Measurements from ENCODE around the gene IRF7. TPM values are rescaled to one million over a fixed set of nuclear protein-coding genes. Genes with fewer than 3 reads are reported as not detected.

IRF7 gene
- total RNA-seq, 1 donor from 2014 or later, result 10.2 TPM

- H3K36me3 Mint-ChIP-seq (ENCODE audit: low read depth), result peaks cover 8% of the 10 kb centered on the region
- no peaks in the 10 kb centered on the region for H3K4me1 Mint-ChIP-seq
- H3K4me3 Mint-ChIP-seq, result no peak overlapping the region
- H3K9me3 Mint-ChIP-seq, result no peaks in the 10 kb centered on the region
- no peak for TF ChIP-seq CTCF (conservative IDR thresholded peaks at IDR 0.05)
- no peaks in the 10 kb centered on the region for H3K27me3 Mint-ChIP-seq (ENCODE audit: low read depth)
- H3K27ac Mint-ChIP-seq (ENCODE audit: unreplicated experiment), result peak overlapping the region; percentile 71
- no peak for DNase-seq (ENCODE audit: low read depth, low spot score)
Observed at GRCh38 chr11:596374-596773, 19.4 kb downstream of the IRF7 start.

- DNase-seq (ENCODE audit: low read depth, low spot score), result no peak
Observed at GRCh38 chr11:595400-595799, 20.4 kb downstream of the IRF7 start.

GRCh38 chr11:593347-593746 is 22.4 kb downstream of the IRF7 start:
- no peaks in the 10 kb centered on the region for H3K4me1 Mint-ChIP-seq
- H3K27ac Mint-ChIP-seq (ENCODE audit: unreplicated experiment), result peak overlapping the region; percentile 4
- H3K27me3 Mint-ChIP-seq (ENCODE audit: low read depth), result no peaks in the 10 kb centered on the region
- no peaks in the 10 kb centered on the region for H3K9me3 Mint-ChIP-seq
- H3K36me3 Mint-ChIP-seq (ENCODE audit: low read depth), result peaks cover 13% of the 10 kb centered on the region
- no peak for DNase-seq (ENCODE audit: low read depth, low spot score)
- no peak overlapping the region for H3K4me3 Mint-ChIP-seq
- TF ChIP-seq CTCF (conservative IDR thresholded peaks at IDR 0.05), result no peak

More at GRCh38 chr11:595400-595799, 20.4 kb downstream of the IRF7 start:
- Mint-ChIP-seq H3K4me1 (no peaks in the 10 kb centered on the region), H3K36me3 (ENCODE audit: low read depth) (peaks cover 7% of the 10 kb centered on the region), H3K9me3 (no peaks in the 10 kb centered on the region), H3K27ac (ENCODE audit: unreplicated experiment) (no peak overlapping the region), H3K4me3 (no peak overlapping the region), H3K27me3 (ENCODE audit: low read depth) (no peaks in the 10 kb centered on the region)
- no peak for TF ChIP-seq CTCF (conservative IDR thresholded peaks at IDR 0.05)

GRCh38 chr11:592918-593317 is 22.8 kb downstream of the IRF7 start:
- Mint-ChIP-seq H3K4me1 (no peaks in the 10 kb centered on the region), H3K9me3 (no peaks in the 10 kb centered on the region), H3K4me3 (no peak overlapping the region), H3K27ac (ENCODE audit: unreplicated experiment) (peak overlapping the region; percentile 4), H3K27me3 (ENCODE audit: low read depth) (no peaks in the 10 kb centered on the region), H3K36me3 (ENCODE audit: low read depth) (peaks cover 13% of the 10 kb centered on the region)
- TF ChIP-seq CTCF (conservative IDR thresholded peaks at IDR 0.05), result no peak
- DNase-seq (ENCODE audit: low read depth, low spot score), result no peak

GRCh38 chr11:592501-592900 is 23.2 kb downstream of the IRF7 start:
- Mint-ChIP-seq H3K4me3 (no peak overlapping the region), H3K27me3 (ENCODE audit: low read depth) (no peaks in the 10 kb centered on the region), H3K9me3 (no peaks in the 10 kb centered on the region), H3K36me3 (ENCODE audit: low read depth) (peaks cover 13% of the 10 kb centered on the region), H3K4me1 (no peaks in the 10 kb centered on the region), H3K27ac (ENCODE audit: unreplicated experiment) (no peak overlapping the region)
- no peak for DNase-seq (ENCODE audit: low read depth, low spot score)
- no peak for TF ChIP-seq CTCF (conservative IDR thresholded peaks at IDR 0.05)

- Mint-ChIP-seq H3K27me3 (ENCODE audit: low read depth) (no peaks in the 10 kb centered on the region), H3K9me3 (no peaks in the 10 kb centered on the region), H3K27ac (ENCODE audit: unreplicated experiment) (no peak overlapping the region), H3K36me3 (ENCODE audit: low read depth) (peaks cover 9% of the 10 kb centered on the region), H3K4me1 (no peaks in the 10 kb centered on the region), H3K4me3 (no peak overlapping the region)
- TF ChIP-seq CTCF (conservative IDR thresholded peaks at IDR 0.05), result no peak
- DNase-seq (ENCODE audit: low read depth, low spot score), result no peak
Observed at GRCh38 chr11:590997-591396, 24.8 kb downstream of the IRF7 start.

Measured in neural crest cell (in vitro differentiated cells).